Measurements from ENCODE around the gene MATCAP1. TPM values are rescaled to one million over a fixed set of nuclear protein-coding genes. Genes with fewer than 3 reads are reported as not detected.

Gene MATCAP1
- total RNA-seq, 1 donor from 2014 or later = 12.4 TPM

GRCh38 chr16:67209565-67209964 lies 25.8 kb upstream of the MATCAP1 start:
- intact Hi-C loops (cut with micrococcal nuclease) = no loop called here
- ATAC-seq = no peak

GRCh38 chr16:67208154-67208896 lies 24.6 kb upstream of the MATCAP1 start:
- DNase-seq = no peak
- intact Hi-C loops (cut with micrococcal nuclease) = no loop called here
- no peak for ATAC-seq

More at GRCh38 chr16:67209565-67209964, 25.8 kb upstream of the MATCAP1 start:
- DNase-seq = no peak

GRCh38 chr16:67207249-67208091 lies 23.7 kb upstream of the MATCAP1 start:
- intact Hi-C loops (cut with micrococcal nuclease) = no loop called here
- ATAC-seq (no peak), DNase-seq (no peak)

- DNase-seq (no peak), ATAC-seq (no peak)
- intact Hi-C loops (cut with micrococcal nuclease) = no loop called here
These were observed 23.1 kb upstream of the MATCAP1 start for GRCh38 chr16:67206838-67207248.

GRCh38 chr16:67206129-67206837 lies 22.5 kb upstream of the MATCAP1 start:
- intact Hi-C loops (cut with micrococcal nuclease) = no loop called here
- DNase-seq (no peak), ATAC-seq (no peak)

- no peak for ATAC-seq
- no peak for DNase-seq
These were observed 20.3 kb upstream of the MATCAP1 start for GRCh38 chr16:67204076-67204475.

GRCh38 chr16:67202956-67203493 lies 19.3 kb upstream of the MATCAP1 start:
- no peak for ATAC-seq
- no peak for DNase-seq
- intact Hi-C loops (cut with micrococcal nuclease) = no loop called here

More at GRCh38 chr16:67204076-67204475, 20.3 kb upstream of the MATCAP1 start:
- intact Hi-C loops (cut with micrococcal nuclease) = no loop called here

- no peak for ATAC-seq
- no peak for DNase-seq
- intact Hi-C loops (cut with micrococcal nuclease) = no loop called here
These were observed 18.7 kb upstream of the MATCAP1 start for GRCh38 chr16:67202426-67202825.

GRCh38 chr16:67201411-67202345 lies 17.9 kb upstream of the MATCAP1 start:
- no peak for ATAC-seq
- intact Hi-C loops (cut with micrococcal nuclease) = no loop called here
- DNase-seq = no peak

GRCh38 chr16:67200491-67200890 lies 16.7 kb upstream of the MATCAP1 start:
- no peak for ATAC-seq
- no peak for DNase-seq

GRCh38 chr16:67199808-67200198 lies 16.0 kb upstream of the MATCAP1 start:
- ATAC-seq = peak; percentile 4
- no peak for DNase-seq
- intact Hi-C loops (cut with micrococcal nuclease) = no loop called here

More at GRCh38 chr16:67200491-67200890, 16.7 kb upstream of the MATCAP1 start:
- intact Hi-C loops (cut with micrococcal nuclease) = no loop called here

- ATAC-seq (peak; percentile 39), DNase-seq (no peak)
These were observed 15.4 kb upstream of the MATCAP1 start, which contains the start of gene ELMO3 for GRCh38 chr16:67199011-67199807. ELMO3 (plus strand) TSS chr16:67199131; CDS start chr16:67199327, 196 bp downstream.

GRCh38 chr16:67198238-67198734 lies 14.5 kb upstream of the MATCAP1 start:
- peak; percentile 61 for DNase-seq
- intact Hi-C loops (cut with micrococcal nuclease) = no loop called here
- ATAC-seq = peak; percentile 50

More at GRCh38 chr16:67199011-67199807, 15.4 kb upstream of the MATCAP1 start, which contains the start of gene ELMO3:
- intact Hi-C loops (cut with micrococcal nuclease) = no loop called here

GRCh38 chr16:67197704-67198103 lies 13.9 kb upstream of the MATCAP1 start:
- no peak for DNase-seq
- intact Hi-C loops (cut with micrococcal nuclease) = no loop called here
- ATAC-seq = no peak

GRCh38 chr16:67196881-67197280 lies 13.1 kb upstream of the MATCAP1 start:
- ATAC-seq = no peak
- intact Hi-C loops (cut with micrococcal nuclease) = no loop called here
- no peak for DNase-seq

GRCh38 chr16:67195676-67196075 lies 11.9 kb upstream of the MATCAP1 start:
- no peak for ATAC-seq
- intact Hi-C loops (cut with micrococcal nuclease) = no loop called here
- no peak for DNase-seq

GRCh38 chr16:67194260-67194659 lies 10.5 kb upstream of the MATCAP1 start:
- ATAC-seq (no peak), DNase-seq (no peak)
- intact Hi-C loops (cut with micrococcal nuclease) = no loop called here
